Upper lobe of left lung (tissue), 4 donors: ENCODE data around the gene POPDC3.

ENCODE experiments used
- EP300 ChIP-seq, 4 donors: sonication (generic); formaldehyde crosslinking; IDR thresholded peaks; one replicate each; pipeline ENCODE4 v1.5.1; 2017; ENCODE audit warnings: antibody characterized with exemption in 4 of 4, control low read depth in 2 of 4
- POLR2A ChIP-seq, 4 donors: fragments of 450-650 bp; IDR thresholded peaks; one replicate each; pipeline ENCODE4 v1.5.1; 2016 to 2017; ENCODE audit warnings: antibody characterized with exemption in 4 of 4, mild to moderate bottlenecking in 2 of 4
- POLR2AphosphoS5 ChIP-seq, 2 donors: sonication (generic); formaldehyde crosslinking; IDR thresholded peaks; one replicate each; pipeline ENCODE4 v1.5.1; 2017; ENCODE audit warnings: antibody characterized with exemption in 2 of 2
- TF ChIP-seq, protein P1 (sequence below), 6 experiments: fragments of 450-650 bp in 4 of 6; fragments of 200-600 bp in 2 of 6; sonication (generic) in 2 of 6; IDR thresholded peaks; one replicate each; pipeline ENCODE4 v1.5.1; 2016 to 2019; ENCODE audit warnings: antibody characterized with exemption in 6 of 6

DNA sequence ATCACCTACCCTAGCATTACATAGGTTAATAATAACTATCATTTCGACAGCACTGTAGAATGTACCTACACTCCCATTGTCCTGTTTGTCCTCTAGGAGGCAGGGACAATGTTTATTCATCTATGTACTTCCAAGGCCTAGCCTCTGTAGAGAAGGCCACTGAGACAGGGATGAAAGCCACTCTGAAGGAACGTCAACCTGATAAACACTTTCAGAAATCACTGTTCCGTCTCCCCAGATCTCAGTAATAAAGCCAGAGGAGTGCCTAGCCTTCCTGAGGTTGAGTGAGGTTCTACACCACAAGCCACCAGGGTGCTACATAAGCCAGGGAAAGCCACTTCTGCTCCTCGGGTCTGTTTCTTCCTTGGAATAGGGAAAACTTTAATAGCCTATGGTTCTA, 44.8 kb downstream of the POPDC3 start:
- TF ChIP-seq POLR2A (IDR thresholded peaks at IDR 0.05) (no peak), POLR2AphosphoS5 (IDR thresholded peaks at IDR 0.05) (no peak), EP300 (IDR thresholded peaks at IDR 0.05) (no peak)
- TF ChIP-seq, protein P1, sequence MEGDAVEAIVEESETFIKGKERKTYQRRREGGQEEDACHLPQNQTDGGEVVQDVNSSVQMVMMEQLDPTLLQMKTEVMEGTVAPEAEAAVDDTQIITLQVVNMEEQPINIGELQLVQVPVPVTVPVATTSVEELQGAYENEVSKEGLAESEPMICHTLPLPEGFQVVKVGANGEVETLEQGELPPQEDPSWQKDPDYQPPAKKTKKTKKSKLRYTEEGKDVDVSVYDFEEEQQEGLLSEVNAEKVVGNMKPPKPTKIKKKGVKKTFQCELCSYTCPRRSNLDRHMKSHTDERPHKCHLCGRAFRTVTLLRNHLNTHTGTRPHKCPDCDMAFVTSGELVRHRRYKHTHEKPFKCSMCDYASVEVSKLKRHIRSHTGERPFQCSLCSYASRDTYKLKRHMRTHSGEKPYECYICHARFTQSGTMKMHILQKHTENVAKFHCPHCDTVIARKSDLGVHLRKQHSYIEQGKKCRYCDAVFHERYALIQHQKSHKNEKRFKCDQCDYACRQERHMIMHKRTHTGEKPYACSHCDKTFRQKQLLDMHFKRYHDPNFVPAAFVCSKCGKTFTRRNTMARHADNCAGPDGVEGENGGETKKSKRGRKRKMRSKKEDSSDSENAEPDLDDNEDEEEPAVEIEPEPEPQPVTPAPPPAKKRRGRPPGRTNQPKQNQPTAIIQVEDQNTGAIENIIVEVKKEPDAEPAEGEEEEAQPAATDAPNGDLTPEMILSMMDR (IDR thresholded peaks at IDR 0.05), result peak in 1 of 6 experiments; percentile 13
